ENCODE data around the gene AFF2.

GRCh38 chrX:148909758-148910157 is 409.3 kb downstream of the AFF2 start:
- TF ChIP-seq POLR2A (IDR thresholded peaks at IDR 0.05), result no peak
- TF ChIP-seq CTCF (IDR thresholded peaks at IDR 0.05), result no peak
